ENCODE measurements around the gene CASS4. TPM values are rescaled to one million over a fixed set of nuclear protein-coding genes. Genes with fewer than 3 reads are reported as not detected.

Gene CASS4
- total and polyA plus RNA-seq, 4 donors, result 0.26 to 1.6 (median 1.1) TPM

DNA sequence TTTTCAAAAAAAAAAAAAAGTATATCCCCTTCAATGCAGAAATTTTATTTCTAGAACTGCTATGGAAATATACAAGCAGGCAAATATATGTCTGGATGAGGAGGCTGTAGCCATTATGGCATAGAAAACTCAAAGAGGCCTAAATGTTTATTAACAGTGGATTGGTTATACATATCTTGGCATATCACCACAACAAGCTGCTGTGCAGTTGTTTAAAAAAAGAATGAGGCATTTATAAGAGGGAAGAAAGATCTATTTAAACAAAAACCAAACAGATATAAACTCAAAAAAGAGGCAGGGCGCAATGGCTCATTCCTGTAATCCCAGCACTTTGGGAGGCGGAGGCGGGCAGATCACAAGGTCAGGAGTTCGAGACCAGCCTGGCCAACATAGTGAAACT is 26.2 kb downstream of the CASS4 start:
- H3K4me1 ChIP-seq (ENCODE audit: control insufficient read depth in 4 of 4, insufficient read depth in 4 of 4, low read length in 3 of 4), result no peaks in the 10 kb centered on the region

DNA sequence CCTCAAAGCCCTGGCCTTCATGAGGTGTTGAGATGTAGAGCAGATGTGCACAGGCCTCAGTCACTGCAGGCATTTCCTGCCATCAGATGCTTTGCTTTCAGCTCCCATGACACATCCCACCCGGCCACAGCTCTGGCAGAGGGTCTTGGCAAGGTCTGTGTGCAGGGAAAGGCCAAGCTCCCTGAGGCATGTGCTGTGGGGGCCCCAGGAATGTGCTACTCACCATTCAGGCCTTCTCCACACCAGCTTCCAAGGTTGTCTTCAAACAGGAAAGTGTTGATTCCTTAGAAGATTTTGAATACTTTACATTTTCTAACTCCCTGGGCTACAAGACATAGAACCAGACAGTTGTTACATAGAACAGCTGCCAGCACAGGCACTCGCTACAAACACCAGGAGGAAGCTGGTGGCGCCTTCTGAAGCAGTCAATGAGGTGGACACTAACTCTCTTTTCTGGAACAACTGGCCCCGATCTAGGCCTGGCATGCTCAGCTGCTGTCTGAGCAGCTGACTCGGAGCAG is 27.8 kb downstream of the CASS4 start:
- H3K9ac ChIP-seq (ENCODE audit: low read depth in 1 of 2, low read length in 2 of 2), result no peak overlapping the region
- no peaks in the 10 kb centered on the region for H3K4me1 ChIP-seq (ENCODE audit: control insufficient read depth in 4 of 4, insufficient read depth in 4 of 4, low read length in 3 of 4)
- H3K27me3 ChIP-seq (ENCODE audit: control insufficient read depth in 4 of 4, insufficient read depth in 4 of 4, low read length in 3 of 4), result no peaks in the 10 kb centered on the region
- no peak overlapping the region for H3K4me3 ChIP-seq (ENCODE audit: low read depth in 1 of 3, low read length in 3 of 3)
- DNase-seq (ENCODE audit: low spot score), result no peak
- TF ChIP-seq HNF4G (IDR thresholded peaks at IDR 0.05), result no peak
- TF ChIP-seq, protein P1, sequence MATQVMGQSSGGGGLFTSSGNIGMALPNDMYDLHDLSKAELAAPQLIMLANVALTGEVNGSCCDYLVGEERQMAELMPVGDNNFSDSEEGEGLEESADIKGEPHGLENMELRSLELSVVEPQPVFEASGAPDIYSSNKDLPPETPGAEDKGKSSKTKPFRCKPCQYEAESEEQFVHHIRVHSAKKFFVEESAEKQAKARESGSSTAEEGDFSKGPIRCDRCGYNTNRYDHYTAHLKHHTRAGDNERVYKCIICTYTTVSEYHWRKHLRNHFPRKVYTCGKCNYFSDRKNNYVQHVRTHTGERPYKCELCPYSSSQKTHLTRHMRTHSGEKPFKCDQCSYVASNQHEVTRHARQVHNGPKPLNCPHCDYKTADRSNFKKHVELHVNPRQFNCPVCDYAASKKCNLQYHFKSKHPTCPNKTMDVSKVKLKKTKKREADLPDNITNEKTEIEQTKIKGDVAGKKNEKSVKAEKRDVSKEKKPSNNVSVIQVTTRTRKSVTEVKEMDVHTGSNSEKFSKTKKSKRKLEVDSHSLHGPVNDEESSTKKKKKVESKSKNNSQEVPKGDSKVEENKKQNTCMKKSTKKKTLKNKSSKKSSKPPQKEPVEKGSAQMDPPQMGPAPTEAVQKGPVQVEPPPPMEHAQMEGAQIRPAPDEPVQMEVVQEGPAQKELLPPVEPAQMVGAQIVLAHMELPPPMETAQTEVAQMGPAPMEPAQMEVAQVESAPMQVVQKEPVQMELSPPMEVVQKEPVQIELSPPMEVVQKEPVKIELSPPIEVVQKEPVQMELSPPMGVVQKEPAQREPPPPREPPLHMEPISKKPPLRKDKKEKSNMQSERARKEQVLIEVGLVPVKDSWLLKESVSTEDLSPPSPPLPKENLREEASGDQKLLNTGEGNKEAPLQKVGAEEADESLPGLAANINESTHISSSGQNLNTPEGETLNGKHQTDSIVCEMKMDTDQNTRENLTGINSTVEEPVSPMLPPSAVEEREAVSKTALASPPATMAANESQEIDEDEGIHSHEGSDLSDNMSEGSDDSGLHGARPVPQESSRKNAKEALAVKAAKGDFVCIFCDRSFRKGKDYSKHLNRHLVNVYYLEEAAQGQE (IDR thresholded peaks at IDR 0.05), result no peak
- no peak for TF ChIP-seq SP1 (IDR thresholded peaks at IDR 0.05)
- no peak for TF ChIP-seq RXRA (IDR thresholded peaks at IDR 0.05)
- TF ChIP-seq YY1 (IDR thresholded peaks at IDR 0.05), result no peak
- TF ChIP-seq, protein P2, sequence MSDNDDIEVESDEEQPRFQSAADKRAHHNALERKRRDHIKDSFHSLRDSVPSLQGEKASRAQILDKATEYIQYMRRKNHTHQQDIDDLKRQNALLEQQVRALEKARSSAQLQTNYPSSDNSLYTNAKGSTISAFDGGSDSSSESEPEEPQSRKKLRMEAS (IDR thresholded peaks at IDR 0.05), result no peak
- TF ChIP-seq TAF1 (conservative IDR thresholded peaks at IDR 0.05), result no peak
- no peak for TF ChIP-seq NR2F2 (IDR thresholded peaks at IDR 0.05)
- TF ChIP-seq FOXA1 (IDR thresholded peaks at IDR 0.05), result no peak
- no peak for TF ChIP-seq RAD21 (IDR thresholded peaks at IDR 0.05)
- TF ChIP-seq FOXA2 (IDR thresholded peaks at IDR 0.05), result no peak
- no peak for TF ChIP-seq EGR1 (IDR thresholded peaks at IDR 0.05; ENCODE audit: low read depth in 2 of 2)
- TF ChIP-seq JUND (IDR thresholded peaks at IDR 0.05), result no peak
- TF ChIP-seq, protein P3, sequence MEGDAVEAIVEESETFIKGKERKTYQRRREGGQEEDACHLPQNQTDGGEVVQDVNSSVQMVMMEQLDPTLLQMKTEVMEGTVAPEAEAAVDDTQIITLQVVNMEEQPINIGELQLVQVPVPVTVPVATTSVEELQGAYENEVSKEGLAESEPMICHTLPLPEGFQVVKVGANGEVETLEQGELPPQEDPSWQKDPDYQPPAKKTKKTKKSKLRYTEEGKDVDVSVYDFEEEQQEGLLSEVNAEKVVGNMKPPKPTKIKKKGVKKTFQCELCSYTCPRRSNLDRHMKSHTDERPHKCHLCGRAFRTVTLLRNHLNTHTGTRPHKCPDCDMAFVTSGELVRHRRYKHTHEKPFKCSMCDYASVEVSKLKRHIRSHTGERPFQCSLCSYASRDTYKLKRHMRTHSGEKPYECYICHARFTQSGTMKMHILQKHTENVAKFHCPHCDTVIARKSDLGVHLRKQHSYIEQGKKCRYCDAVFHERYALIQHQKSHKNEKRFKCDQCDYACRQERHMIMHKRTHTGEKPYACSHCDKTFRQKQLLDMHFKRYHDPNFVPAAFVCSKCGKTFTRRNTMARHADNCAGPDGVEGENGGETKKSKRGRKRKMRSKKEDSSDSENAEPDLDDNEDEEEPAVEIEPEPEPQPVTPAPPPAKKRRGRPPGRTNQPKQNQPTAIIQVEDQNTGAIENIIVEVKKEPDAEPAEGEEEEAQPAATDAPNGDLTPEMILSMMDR (IDR thresholded peaks at IDR 0.05; ENCODE audit: low read depth, low read length, missing input control), result no peak
- TF ChIP-seq, protein P4, sequence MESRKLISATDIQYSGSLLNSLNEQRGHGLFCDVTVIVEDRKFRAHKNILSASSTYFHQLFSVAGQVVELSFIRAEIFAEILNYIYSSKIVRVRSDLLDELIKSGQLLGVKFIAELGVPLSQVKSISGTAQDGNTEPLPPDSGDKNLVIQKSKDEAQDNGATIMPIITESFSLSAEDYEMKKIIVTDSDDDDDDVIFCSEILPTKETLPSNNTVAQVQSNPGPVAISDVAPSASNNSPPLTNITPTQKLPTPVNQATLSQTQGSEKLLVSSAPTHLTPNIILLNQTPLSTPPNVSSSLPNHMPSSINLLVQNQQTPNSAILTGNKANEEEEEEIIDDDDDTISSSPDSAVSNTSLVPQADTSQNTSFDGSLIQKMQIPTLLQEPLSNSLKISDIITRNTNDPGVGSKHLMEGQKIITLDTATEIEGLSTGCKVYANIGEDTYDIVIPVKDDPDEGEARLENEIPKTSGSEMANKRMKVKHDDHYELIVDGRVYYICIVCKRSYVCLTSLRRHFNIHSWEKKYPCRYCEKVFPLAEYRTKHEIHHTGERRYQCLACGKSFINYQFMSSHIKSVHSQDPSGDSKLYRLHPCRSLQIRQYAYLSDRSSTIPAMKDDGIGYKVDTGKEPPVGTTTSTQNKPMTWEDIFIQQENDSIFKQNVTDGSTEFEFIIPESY (IDR thresholded peaks at IDR 0.05), result no peak
- no peak for TF ChIP-seq HNF4A (conservative IDR thresholded peaks at IDR 0.05)
- 74% methylated on average over 5 of the region's 5 CpGs for WGBS
- no peaks in the 10 kb centered on the region for H3K9me3 ChIP-seq (ENCODE audit: control insufficient read depth in 4 of 4, low read length in 3 of 4)
- no peak overlapping the region for H3K27ac ChIP-seq (ENCODE audit: low read depth in 1 of 2, low read length in 2 of 2)
- H3K36me3 ChIP-seq (ENCODE audit: control insufficient read depth in 4 of 4, insufficient read depth in 3 of 4, low read depth in 1 of 4, low read length in 3 of 4), result no peaks in the 10 kb centered on the region

More for the DNA sequence above, 26.2 kb downstream of the CASS4 start:
- Histone ChIP-seq H3K27ac (ENCODE audit: low read depth in 1 of 2, low read length in 2 of 2) (no peak overlapping the region), H3K9me3 (ENCODE audit: control insufficient read depth in 4 of 4, low read length in 3 of 4) (no peaks in the 10 kb centered on the region), H3K4me3 (ENCODE audit: low read depth in 1 of 3, low read length in 3 of 3) (no peak overlapping the region), H3K27me3 (ENCODE audit: control insufficient read depth in 4 of 4, insufficient read depth in 4 of 4, low read length in 3 of 4) (no peaks in the 10 kb centered on the region), H3K36me3 (ENCODE audit: control insufficient read depth in 4 of 4, insufficient read depth in 3 of 4, low read depth in 1 of 4, low read length in 3 of 4) (no peaks in the 10 kb centered on the region), H3K9ac (ENCODE audit: low read depth in 1 of 2, low read length in 2 of 2) (no peak overlapping the region)
- WGBS, result 95% methylated on average over 4 of the region's 4 CpGs
- TF ChIP-seq FOXA1 (IDR thresholded peaks at IDR 0.05) (no peak), EGR1 (IDR thresholded peaks at IDR 0.05; ENCODE audit: low read depth in 2 of 2) (no peak), RXRA (IDR thresholded peaks at IDR 0.05) (no peak), TAF1 (conservative IDR thresholded peaks at IDR 0.05) (no peak), HNF4A (conservative IDR thresholded peaks at IDR 0.05) (no peak), RAD21 (IDR thresholded peaks at IDR 0.05) (no peak), GABPA (IDR thresholded peaks at IDR 0.05 in 1 of 2, conservative IDR thresholded peaks at IDR 0.05 in 1 of 2) (no peak), YY1 (IDR thresholded peaks at IDR 0.05) (no peak), JUND (IDR thresholded peaks at IDR 0.05) (no peak)
- TF ChIP-seq, protein P4 (IDR thresholded peaks at IDR 0.05), result no peak
- TF ChIP-seq, protein P3 (IDR thresholded peaks at IDR 0.05; ENCODE audit: low read depth, low read length, missing input control), result no peak
- DNase-seq (ENCODE audit: low spot score), result no peak
